H9 (cell line): ENCODE measurements around the gene KCNIP3. TPM values are rescaled to one million over a fixed set of nuclear protein-coding genes. Genes with fewer than 3 reads are reported as not detected.

Experiments used
- DNase-seq: peaks from one replicate; pipeline ENCODE4 v3.0.0-alpha.2; 2017
- H2AFZ ChIP-seq: one replicate; pipeline ENCODE4 v1.6.1; 2013; ENCODE audit warnings: mild to moderate bottlenecking, low read length, control low read depth, moderate library complexity
- H2AK5ac ChIP-seq: 2 replicates; pipeline ENCODE4 v1.6.1; 2013; ENCODE audit warnings: low read length, control low read depth, mixed read lengths; ENCODE audit not compliant: insufficient read length
- H2BK120ac ChIP-seq: one replicate; pipeline ENCODE4 v1.6.1; 2013; ENCODE audit warnings: low read depth, mild to moderate bottlenecking, low read length, control low read depth, inconsistent platforms; ENCODE audit not compliant: poor library complexity, severe bottlenecking
- H2BK12ac ChIP-seq: 2 replicates; pipeline ENCODE4 v1.6.1; 2013; ENCODE audit warnings: low read length, control low read depth, mixed read lengths, low read depth; ENCODE audit not compliant: insufficient read length
- H2BK15ac ChIP-seq: 2 replicates; pipeline ENCODE4 v1.6.1; 2013; ENCODE audit warnings: low read depth, low read length, control low read depth
- H2BK20ac ChIP-seq: one replicate; pipeline ENCODE4 v1.6.1; 2013; ENCODE audit warnings: low read depth, mild to moderate bottlenecking, low read length, control low read depth, inconsistent platforms; ENCODE audit not compliant: poor library complexity, severe bottlenecking
- H2BK5ac ChIP-seq: 2 replicates; pipeline ENCODE4 v1.6.1; 2013; ENCODE audit warnings: low read length, control low read depth, mixed read lengths; ENCODE audit not compliant: insufficient read length
- H3K14ac ChIP-seq: 2 replicates; pipeline ENCODE4 v1.6.1; 2013; ENCODE audit warnings: low read length, control low read depth; ENCODE audit not compliant: insufficient read depth
- H3K18ac ChIP-seq: 2 replicates; pipeline ENCODE4 v1.6.1; 2013; ENCODE audit warnings: low read depth, mild to moderate bottlenecking, mixed read lengths, low read length, control low read depth; ENCODE audit not compliant: insufficient read length
- H3K23ac ChIP-seq: 2 replicates; pipeline ENCODE4 v1.6.1; 2013; ENCODE audit warnings: low read length, control low read depth, mixed read lengths, low read depth; ENCODE audit not compliant: insufficient read length
- H3K23me2 ChIP-seq: 2 replicates; pipeline ENCODE4 v1.6.1; 2013; ENCODE audit warnings: low read depth, mild to moderate bottlenecking, mixed read lengths, low read length, control low read depth; ENCODE audit not compliant: insufficient read length, poor library complexity, severe bottlenecking
- H3K27ac ChIP-seq: 2 replicates; pipeline ENCODE4 v1.5.1; 2013; ENCODE audit warnings: low read length, control low read depth, mixed read lengths, low read depth; ENCODE audit not compliant: insufficient read length
- H3K27me3 ChIP-seq: 2 replicates; pipeline ENCODE4 v1.6.1; 2013; ENCODE audit warnings: low read length, control low read depth, inconsistent platforms; ENCODE audit not compliant: insufficient read depth
- H3K4ac ChIP-seq: 2 replicates; pipeline ENCODE4 v1.6.1; 2013; ENCODE audit warnings: low read depth, mild to moderate bottlenecking, control low read depth, inconsistent platforms, low read length, moderate library complexity
- H3K4me1 ChIP-seq: 2 replicates; pipeline ENCODE4 v1.6.1; 2013; ENCODE audit warnings: low read length, control low read depth, inconsistent platforms; ENCODE audit not compliant: insufficient read depth
- H3K4me2 ChIP-seq: 2 replicates; pipeline ENCODE4 v1.6.1; 2013; ENCODE audit warnings: low read length, control low read depth, mixed read lengths; ENCODE audit not compliant: insufficient read length, insufficient read depth
- H3K56ac ChIP-seq: 2 replicates; pipeline ENCODE4 v1.6.1; 2013; ENCODE audit warnings: low read depth, mild to moderate bottlenecking, mixed read lengths, low read length, control low read depth; ENCODE audit not compliant: insufficient read length
- H3K79me1 ChIP-seq: 2 replicates; pipeline ENCODE4 v1.6.1; 2013; ENCODE audit warnings: low read depth, mild to moderate bottlenecking, moderate library complexity, low read length, control low read depth, inconsistent platforms; ENCODE audit not compliant: insufficient read depth, poor library complexity, severe bottlenecking
- H3K79me2 ChIP-seq: 2 replicates; pipeline ENCODE4 v1.6.1; 2013; ENCODE audit warnings: low read length, control low read depth, inconsistent platforms; ENCODE audit not compliant: insufficient read depth
- H3K9ac ChIP-seq: 2 replicates; pipeline ENCODE4 v1.6.1; 2013; ENCODE audit warnings: low read length, control low read depth, mixed read lengths; ENCODE audit not compliant: insufficient read length; ENCODE audit errors: extremely low read depth
- H3K9me3 ChIP-seq: one replicate; pipeline ENCODE4 v1.6.1; 2013; ENCODE audit warnings: low read depth, low read length, inconsistent platforms; ENCODE audit not compliant: control insufficient read depth
- H3T11ph ChIP-seq: one replicate; pipeline ENCODE4 v1.6.1; 2013; ENCODE audit warnings: mild to moderate bottlenecking, low read length, control low read depth, inconsistent platforms
- H4K20me1 ChIP-seq: one replicate; pipeline ENCODE4 v1.6.1; 2013; ENCODE audit not compliant: control insufficient read depth, insufficient read length, insufficient read depth
- H4K5ac ChIP-seq: 2 replicates; pipeline ENCODE4 v1.6.1; 2013; ENCODE audit warnings: low read depth, mild to moderate bottlenecking, mixed read lengths, low read length, control low read depth; ENCODE audit not compliant: insufficient read length
- H4K8ac ChIP-seq: replicated peaks from 2 replicates; pipeline ENCODE4 v1.6.1; 2013; ENCODE audit warnings: low read length, control low read depth, mixed read lengths, low read depth; ENCODE audit not compliant: insufficient read length
- H4K91ac ChIP-seq: 2 replicates; pipeline ENCODE4 v1.6.1; 2013; ENCODE audit warnings: low read depth, mild to moderate bottlenecking, moderate library complexity, mixed read lengths, low read length, control low read depth; ENCODE audit not compliant: insufficient read length
- H3K27ac Mint-ChIP-seq, 3 experiments: 2 replicates in 2 of 3; 3 replicates in 1 of 3; pipeline ENCODE4 v1.8.0; 2020 to 2021; ENCODE audit warnings: mixed read lengths in 3 of 3, mild to moderate bottlenecking in 1 of 3, moderate library complexity in 1 of 3
- H3K27me3 Mint-ChIP-seq: 2 replicates; pipeline ENCODE4 v1.8.0; 2021; ENCODE audit warnings: low read depth, mild to moderate bottlenecking, moderate library complexity, mixed read lengths
- H3K36me3 Mint-ChIP-seq, 3 experiments: 2 replicates in 2 of 3; 3 replicates in 1 of 3; pipeline ENCODE4 v1.8.0; 2020 to 2021; ENCODE audit warnings: low read depth in 3 of 3, mixed read lengths in 3 of 3; ENCODE audit not compliant: insufficient read depth in 1 of 3
- H3K4me1 Mint-ChIP-seq, 2 experiments: 2 replicates each; pipeline ENCODE4 v1.8.0; 2020; ENCODE audit warnings: mixed read lengths in 2 of 2
- H3K4me3 Mint-ChIP-seq, 2 experiments: 2 replicates in 1 of 2; 3 replicates in 1 of 2; pipeline ENCODE4 v1.8.0; 2020 to 2021; ENCODE audit warnings: mild to moderate bottlenecking in 2 of 2, mixed read lengths in 2 of 2, moderate library complexity in 1 of 2
- H3K9me3 Mint-ChIP-seq, 2 experiments: 2 replicates in 1 of 2; 3 replicates in 1 of 2; pipeline ENCODE4 v1.8.0; 2020; ENCODE audit warnings: mild to moderate bottlenecking in 2 of 2, mixed read lengths in 2 of 2, moderate library complexity in 1 of 2
- CTCF ChIP-seq: fragments of 200-600 bp; sonication (generic); conservative IDR thresholded peaks from 3 replicates; pipeline ENCODE4 v1.8.0; 2021; ENCODE audit warnings: antibody characterized with exemption, mild to moderate bottlenecking
- WGBS: extraction: QIAGEN DNeasy Blood & Tissue Kit; methylation state at CpG from one replicate; pipeline ENCODE4 v1.1.7; 2013; ENCODE audit warnings: missing lambda C conversion rate, low lambda C conversion rate, mixed read lengths; ENCODE audit not compliant: insufficient read length; ENCODE audit errors: extremely low coverage; 5-methylcytosine and 5-hydroxymethylcytosine counted together
- total RNA-seq: library from RNA; stranded (reverse); gene quantifications from 2 replicates; pipeline ENCODE4 v1.2.1, GENCODE V29; 2021

KCNIP3 gene
- total RNA-seq, 1 experiment from 2014 or later: 1.5 TPM

DNA sequence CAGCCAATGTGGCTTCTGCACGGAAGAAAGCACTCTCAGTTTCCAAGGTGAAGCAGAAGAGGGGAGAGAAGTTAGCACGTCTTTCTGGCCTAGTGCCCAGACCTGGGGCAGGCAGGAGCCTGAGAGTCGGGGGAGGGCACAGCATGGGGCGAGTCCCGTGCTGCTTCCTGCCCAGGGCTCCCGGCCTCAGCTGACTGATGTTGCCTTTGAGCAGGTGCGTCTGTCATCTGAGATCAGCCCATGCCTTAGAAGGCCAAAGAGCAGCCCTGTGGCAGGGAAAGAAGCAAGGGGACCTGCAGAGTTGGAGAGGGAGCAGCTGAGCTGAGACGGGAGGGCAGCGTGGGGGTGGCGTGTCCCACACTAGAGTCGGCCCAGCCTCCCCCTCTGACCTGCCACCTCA lies 3.3 kb downstream of the KCNIP3 start:
- Histone ChIP-seq H3K14ac (no peak overlapping the region; the same call in 1 of the 2 replicates), H3K4ac (no peak overlapping the region), H2BK5ac (no peak overlapping the region), H3K18ac (no peak overlapping the region), H3K23me2 (no peaks in the 10 kb centered on the region), H3K9ac (no peak overlapping the region), H3K27me3 (no peaks in the 10 kb centered on the region), H3T11ph (no peak overlapping the region), H3K27ac (no peak overlapping the region), H3K79me1 (no peaks in the 10 kb centered on the region), H3K79me2 (no peaks in the 10 kb centered on the region), H3K23ac (no peak overlapping the region), H4K20me1 (no peaks in the 10 kb centered on the region), H3K56ac (no peak overlapping the region), H2AFZ (no peak overlapping the region), H2BK120ac (no peak overlapping the region), H4K8ac (no peak overlapping the region), H2BK12ac (no peak overlapping the region), H4K91ac (no peak overlapping the region), H2BK20ac (no peak overlapping the region), H4K5ac (no peak overlapping the region), H3K4me1 (no peaks in the 10 kb centered on the region), H2BK15ac (no peak overlapping the region), H2AK5ac (no peak overlapping the region), H3K9me3 (no peaks in the 10 kb centered on the region), H3K4me2 (no peak overlapping the region)
- H3K4me1 Mint-ChIP-seq: peaks cover 10 to 27% of the 10 kb centered on the region in 2 experiments
- H3K9me3 Mint-ChIP-seq: no peaks in the 10 kb centered on the region
- WGBS: no CpG with 5 or more reads among the region's 11 CpGs
- H3K36me3 Mint-ChIP-seq: no peaks in the 10 kb centered on the region
- peaks cover 3% of the 10 kb centered on the region for H3K27me3 Mint-ChIP-seq
- no peak overlapping the region for H3K4me3 Mint-ChIP-seq
- H3K27ac Mint-ChIP-seq: no peak overlapping the region
- DNase-seq: no peak
- TF ChIP-seq CTCF: no peak
